Common myeloid progenitor, CD34-positive (primary cell): ENCODE results near the gene VWA3B.

Experiments
- CTCF ChIA-PET: fragments of 350-600 bp; sonication (Branson Sonifier 250); formaldehyde crosslinking; loops from one replicate; lab custom pipeline; 2021; ENCODE audit warnings: antibody characterized with exemption; lab: Charles Lee
- POLR2A ChIA-PET: fragments of 350-600 bp; sonication (Branson Sonifier 250); formaldehyde crosslinking; loops from one replicate; lab custom pipeline; 2021; ENCODE audit warnings: antibody characterized with exemption; lab: Charles Lee
- DNase-seq, 3 donors: peaks; one replicate each; pipeline versions ENCODE4 v3.0.0 to v3.0.0-alpha.2; 2013
- H3K27ac ChIP-seq, 2 experiments: 1 replicate in 1 of 2; 2 replicates in 1 of 2; pipeline ENCODE4 v1.7.0; 2013; ENCODE audit warnings: inconsistent platforms in 2 of 2, low read length in 2 of 2, mild to moderate bottlenecking in 2 of 2, low read depth in 1 of 2, moderate library complexity in 1 of 2; ENCODE audit not compliant: severe bottlenecking in 2 of 2, insufficient read depth in 1 of 2, poor library complexity in 1 of 2
- H3K27me3 ChIP-seq, 5 experiments: replicated peaks in 2 of 5; 1 replicate in 3 of 5; 2 replicates in 2 of 5; pipeline versions ENCODE4 v1.6.1 to v1.7.0; 2013; ENCODE audit warnings: low read length in 4 of 5, mild to moderate bottlenecking in 2 of 5, moderate library complexity in 2 of 5, inconsistent platforms in 1 of 5; ENCODE audit not compliant: insufficient read depth in 5 of 5, control insufficient read depth in 4 of 5
- H3K36me3 ChIP-seq, 4 experiments: 1 replicate in 2 of 4; 2 replicates in 2 of 4; pipeline versions ENCODE4 v1.6.1 to v1.7.0; 2013; ENCODE audit warnings: low read length in 3 of 4, control low read depth in 1 of 4, mild to moderate bottlenecking in 1 of 4; ENCODE audit not compliant: control insufficient read depth in 4 of 4, insufficient read depth in 4 of 4
- H3K4me1 ChIP-seq, 4 experiments: 1 replicate in 3 of 4; 2 replicates in 1 of 4; pipeline versions ENCODE4 v1.6.1 to v1.7.1; 2013; ENCODE audit warnings: low read length in 3 of 4, mild to moderate bottlenecking in 3 of 4, control low read depth in 1 of 4, inconsistent platforms in 1 of 4, moderate library complexity in 1 of 4; ENCODE audit not compliant: control insufficient read depth in 4 of 4, insufficient read depth in 4 of 4; ENCODE audit errors: control extremely low read depth in 1 of 4
- H3K4me3 ChIP-seq, 7 experiments: 1 replicate in 4 of 7; 2 replicates in 3 of 7; pipeline versions ENCODE4 v1.5.1 to v1.7.0; 2013; ENCODE audit warnings: mild to moderate bottlenecking in 7 of 7, low read length in 6 of 7, moderate library complexity in 6 of 7, inconsistent platforms in 2 of 7, low read depth in 2 of 7, control low read depth in 1 of 7; ENCODE audit not compliant: insufficient read depth in 4 of 7, control insufficient read depth in 1 of 7; ENCODE audit errors: extremely low read depth in 1 of 7
- H3K9me3 ChIP-seq, 5 experiments: 1 replicate in 4 of 5; 2 replicates in 1 of 5; pipeline versions ENCODE4 v1.6.1 to v1.7.1; 2013; ENCODE audit warnings: low read length in 4 of 5, mild to moderate bottlenecking in 2 of 5, inconsistent platforms in 1 of 5, low read depth in 1 of 5, moderate library complexity in 1 of 5; ENCODE audit not compliant: control insufficient read depth in 4 of 5, insufficient read depth in 2 of 5; ENCODE audit errors: control extremely low read depth in 1 of 5
- WGBS: methylation state at CpG from one replicate; pipeline ENCODE4 v1.1.5; 2013; ENCODE audit not compliant: insufficient coverage; 5-methylcytosine and 5-hydroxymethylcytosine counted together

VWA3B gene

DNA sequence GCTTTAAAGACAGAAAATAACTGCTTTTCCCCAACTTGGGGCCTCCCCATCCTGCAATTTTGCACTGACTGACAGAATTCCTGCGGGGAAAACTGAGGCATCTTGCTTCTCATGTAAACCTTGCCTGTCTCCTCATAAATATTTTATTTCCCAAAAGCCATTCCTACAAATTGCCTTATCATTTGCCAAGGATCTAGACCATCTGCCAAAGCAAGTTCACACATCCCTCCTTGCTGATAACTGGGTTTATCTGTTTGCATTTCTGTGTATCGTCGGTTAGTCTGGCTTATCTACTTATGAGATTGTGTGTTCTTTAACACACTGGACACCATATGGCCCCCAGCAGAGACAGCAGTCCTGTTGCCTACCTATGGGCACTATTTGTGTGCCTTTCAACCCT is 256.3 kb downstream of the VWA3B start:
- Histone ChIP-seq H3K36me3 (no peaks in the 10 kb centered on the region), H3K4me3 (no peak overlapping the region), H3K4me1 (peaks cover 0 to 16% (median 7%) of the 10 kb centered on the region in 4 experiments), H3K9me3 (no peaks in the 10 kb centered on the region), H3K27ac (no peak overlapping the region), H3K27me3 (peaks cover 9 to 53% (median 24%) of the 10 kb centered on the region in 5 experiments)
- DNase-seq: no peak
- WGBS: 83% methylated on average over 1 of the region's 3 CpGs
- ChIA-PET CTCF (no interaction called here), POLR2A (no interaction called here)

- Histone ChIP-seq H3K27ac (no peak within 1 kb of the TSS), H3K9me3 (peaks cover 0 to 6% (median 2%) of the 10 kb centered on the region in 5 experiments), H3K4me1 (peaks cover 0 to 16% (median 7%) of the 10 kb centered on the region in 4 experiments), H3K36me3 (no peaks in the 10 kb centered on the region), H3K27me3 (peaks cover 20 to 82% (median 41%) of the 10 kb centered on the region in 5 experiments), H3K4me3 (peak within 1 kb of the TSS in 2 of 7 experiments; percentile 34 to 50)
- ChIA-PET CTCF (no interaction called here), POLR2A (no interaction called here)
- WGBS: 3% methylated on average over 33 of the region's 72 CpGs
- DNase-seq: peak; percentile 14 to 68 (median 61)
Measured at GRCh38 chr2:98346311-98347236, 259.6 kb downstream of the VWA3B start, which contains the start of gene CNGA3. CNGA3 (plus strand) TSS chr2:98346456; CDS start chr2:98369976, 23,520 bp downstream.

DNA sequence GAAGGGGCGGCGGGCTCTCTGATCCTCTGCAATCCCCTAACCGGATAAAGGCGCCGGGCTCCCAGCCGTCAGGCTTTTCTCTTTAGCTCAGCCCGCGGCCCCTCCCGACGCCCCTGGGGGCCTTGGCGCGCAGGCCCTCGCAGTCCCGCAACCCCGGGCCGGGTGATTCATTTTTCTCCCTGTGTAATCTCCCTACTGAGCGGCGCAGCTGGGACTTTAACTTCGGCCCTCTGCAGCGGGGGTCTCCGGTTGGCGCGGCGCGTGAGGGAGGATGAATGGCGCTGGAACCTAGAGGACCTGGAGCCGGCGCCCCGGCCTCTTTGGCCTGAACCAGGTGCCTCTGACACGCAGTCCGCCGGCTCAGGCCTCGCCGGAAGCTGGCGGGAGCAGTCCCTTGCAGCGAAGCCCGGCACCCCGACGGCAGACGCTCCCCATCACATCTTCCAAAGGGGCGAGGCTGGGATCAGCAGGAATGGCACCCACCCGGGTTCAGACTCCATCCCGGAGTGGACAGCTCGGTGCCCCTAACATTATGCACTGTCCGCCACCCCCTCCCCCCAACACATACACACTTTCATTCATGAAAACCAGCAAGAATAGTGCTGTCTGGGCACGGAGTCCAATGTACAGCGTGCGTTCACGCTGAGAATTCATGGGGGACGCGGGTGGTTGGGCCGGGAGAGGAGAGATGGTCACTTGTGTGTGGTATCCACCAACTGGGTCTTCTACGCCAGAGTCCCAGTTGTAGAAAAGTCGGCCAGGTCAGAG is 260.5 kb downstream of the VWA3B start:
- peak in 2 of 3 donors; percentile 11 for DNase-seq
- H3K27me3 ChIP-seq: peaks cover 20 to 82% (median 37%) of the 10 kb centered on the region in 5 experiments
- peaks cover 0 to 6% (median 2%) of the 10 kb centered on the region in 5 experiments for H3K9me3 ChIP-seq
- no peak overlapping the region for H3K27ac ChIP-seq
- H3K4me1 ChIP-seq: peaks cover 0 to 16% (median 7%) of the 10 kb centered on the region in 4 experiments
- CTCF ChIA-PET: no interaction called here
- no peaks in the 10 kb centered on the region for H3K36me3 ChIP-seq
- 5% methylated on average over 46 of the region's 54 CpGs for WGBS
- POLR2A ChIA-PET: no interaction called here
- H3K4me3 ChIP-seq: no peak overlapping the region

DNA sequence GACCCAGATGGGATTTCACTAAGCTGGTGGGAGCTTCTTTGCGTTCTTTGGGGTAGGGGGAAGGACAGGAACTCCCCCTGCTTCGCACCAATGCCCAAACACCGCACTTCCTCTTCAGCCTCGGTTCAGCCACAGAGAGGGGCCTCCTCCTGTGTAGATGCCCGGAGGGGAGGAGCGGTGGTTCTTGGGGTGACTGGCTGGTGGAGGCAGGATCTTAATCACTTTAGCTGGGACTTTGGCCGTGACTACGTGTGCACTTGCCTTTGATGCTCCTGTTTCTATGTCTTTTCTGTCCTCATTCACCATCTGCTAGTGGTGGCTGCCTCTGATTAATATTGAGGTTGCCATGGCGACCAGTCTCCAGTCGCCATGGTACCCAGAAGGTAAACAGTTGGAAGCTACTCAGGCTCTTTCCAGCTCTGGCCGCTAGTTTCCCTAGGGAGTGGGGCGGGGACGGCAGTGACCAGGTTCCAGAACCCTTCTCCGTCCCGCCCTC is 261.1 kb downstream of the VWA3B start:
- WGBS: 8% methylated on average over 11 of the region's 15 CpGs
- H3K9me3 ChIP-seq: peaks cover 0 to 6% (median 2%) of the 10 kb centered on the region in 5 experiments
- POLR2A ChIA-PET: no interaction called here
- no peak overlapping the region for H3K4me3 ChIP-seq
- H3K27ac ChIP-seq: no peak overlapping the region
- peak in 2 of 3 donors; percentile 52 to 55 for DNase-seq
- H3K4me1 ChIP-seq: peaks cover 0 to 16% (median 7%) of the 10 kb centered on the region in 4 experiments
- CTCF ChIA-PET: no interaction called here
- H3K36me3 ChIP-seq: no peaks in the 10 kb centered on the region
- peaks cover 20 to 78% (median 37%) of the 10 kb centered on the region in 5 experiments for H3K27me3 ChIP-seq

- peaks cover 0 to 16% (median 7%) of the 10 kb centered on the region in 4 experiments for H3K4me1 ChIP-seq
- peaks cover 0 to 8% (median 5%) of the 10 kb centered on the region in 5 experiments for H3K9me3 ChIP-seq
- no peak overlapping the region for H3K4me3 ChIP-seq
- CTCF ChIA-PET: no interaction called here
- H3K27me3 ChIP-seq: peaks cover 19 to 60% (median 34%) of the 10 kb centered on the region in 5 experiments
- WGBS: no CpG with 5 or more reads among the region's 1 CpG
- no peak for DNase-seq
- no peaks in the 10 kb centered on the region for H3K36me3 ChIP-seq
- POLR2A ChIA-PET: no interaction called here
- no peak overlapping the region for H3K27ac ChIP-seq
Measured at GRCh38 chr2:98350411-98350810, 263.4 kb downstream of the VWA3B start.

- Histone ChIP-seq H3K9me3 (peaks cover 0 to 6% (median 0%) of the 10 kb centered on the region in 5 experiments), H3K4me3 (no peak overlapping the region), H3K36me3 (no peaks in the 10 kb centered on the region), H3K4me1 (no peaks in the 10 kb centered on the region), H3K27me3 (peaks cover 0 to 7% (median 4%) of the 10 kb centered on the region in 5 experiments), H3K27ac (no peak overlapping the region)
- ChIA-PET CTCF (no interaction called here), POLR2A (no interaction called here)
- 82% methylated on average over 2 of the region's 3 CpGs for WGBS
- DNase-seq: no peak
Measured at GRCh38 chr2:98355881-98356280, 268.9 kb downstream of the VWA3B start.
